HepG2 (cell line): ENCODE results near the gene SLC45A3. TPM values are rescaled to one million over a fixed set of nuclear protein-coding genes. Genes with fewer than 3 reads are reported as not detected.
A peak's percentile ranks its signal among the peaks of the same experiment; 100 is the strongest.

Experiments used
- AHR ChIP-seq: IDR thresholded peaks from 2 replicates; pipeline ENCODE4 v1.6.1; 2018; ENCODE audit warnings: missing genetic modification reagents, missing compliant biosample characterization
- HIC2 ChIP-seq: sonication (generic); formaldehyde crosslinking; IDR thresholded peaks from 2 replicates; pipeline ENCODE4 v1.9.0; 2022; ENCODE audit warnings: low read depth, missing genetic modification reagents
- HNRNPUL1 ChIP-seq: fragments of 200-400 bp; formaldehyde crosslinking; IDR thresholded peaks from 2 replicates; pipeline ENCODE4 v1.6.1; 2017; ENCODE audit warnings: low read depth, mild to moderate bottlenecking, low read length, moderate library complexity
- KAT2B ChIP-seq: fragments of 150-350 bp; IDR thresholded peaks from 2 replicates; pipeline ENCODE4 v1.6.1; 2014; ENCODE audit warnings: low read depth, low read length, borderline replicate concordance
- MYNN ChIP-seq: sonication (generic); formaldehyde crosslinking; IDR thresholded peaks from 2 replicates; pipeline ENCODE4 v1.4.0; 2020; ENCODE audit warnings: mild to moderate bottlenecking, low read depth, missing genetic modification reagents
- RARG ChIP-seq: sonication (generic); formaldehyde crosslinking; IDR thresholded peaks from 2 replicates; pipeline ENCODE4 v1.4.0; 2020; ENCODE audit warnings: low read depth, mild to moderate bottlenecking, missing genetic modification reagents
- REPIN1 ChIP-seq: sonication (generic); formaldehyde crosslinking; IDR thresholded peaks from 2 replicates; pipeline ENCODE4 v1.8.0; 2022; ENCODE audit warnings: missing genetic modification reagents, low read depth, mild to moderate bottlenecking, borderline replicate concordance
- SNRNP70 ChIP-seq: fragments of 200-400 bp; formaldehyde crosslinking; IDR thresholded peaks from 2 replicates; pipeline ENCODE4 v1.6.1; 2017; ENCODE audit warnings: mild to moderate bottlenecking, low read depth, low read length, moderate library complexity
- SP5 ChIP-seq: IDR thresholded peaks from 2 replicates; pipeline ENCODE4 v1.6.1; 2016; ENCODE audit warnings: low read depth, borderline replicate concordance
- TERF1 ChIP-seq: sonication (generic); formaldehyde crosslinking; IDR thresholded peaks from 2 replicates; pipeline ENCODE4 v1.8.0; 2022; ENCODE audit warnings: mild to moderate bottlenecking, missing genetic modification reagents, moderate library complexity
- UBTF ChIP-seq: sonication (generic); formaldehyde crosslinking; IDR thresholded peaks from 2 replicates; pipeline ENCODE4 v1.4.0; 2020; ENCODE audit warnings: mild to moderate bottlenecking, missing genetic modification reagents
- XBP1 ChIP-seq: sonication (generic); formaldehyde crosslinking; IDR thresholded peaks from 2 replicates; pipeline ENCODE4 v1.5.0; 2020; ENCODE audit warnings: missing genetic modification reagents
- ZHX2 ChIP-seq, 2 experiments: sonication (generic) in 1 of 2; formaldehyde crosslinking in 1 of 2; IDR thresholded peaks; 2 replicates each; pipeline versions ENCODE4 v1.6.1 to v1.9.0; 2014 to 2022; ENCODE audit warnings: antibody characterized with exemption in 1 of 2, borderline replicate concordance in 1 of 2, inconsistent platforms in 1 of 2, low read depth in 1 of 2, missing genetic modification reagents in 1 of 2
- ZNF24 ChIP-seq: fragments of 450-650 bp; IDR thresholded peaks from 2 replicates; pipeline ENCODE4 v1.6.1; 2017; ENCODE audit warnings: antibody characterized with exemption, mild to moderate bottlenecking
- ZNF317 ChIP-seq: sonication (generic); formaldehyde crosslinking; IDR thresholded peaks from 2 replicates; pipeline ENCODE4 v1.5.0; 2020; ENCODE audit warnings: mild to moderate bottlenecking, missing genetic modification reagents
- ZNF776 ChIP-seq: sonication (generic); formaldehyde crosslinking; IDR thresholded peaks from 2 replicates; pipeline ENCODE4 v1.4.0; 2020; ENCODE audit warnings: mild to moderate bottlenecking, missing genetic modification reagents
- polyA plus RNA-seq, 8 experiments: library from polyadenylated mRNA; depleted of rRNA in 3 of 8; stranded (reverse) in 7 of 8; unstranded in 1 of 8; fragments of >200 nt; fragmentation: Illumina TruSeq in 4 of 8; extraction: Trizol in 4 of 8; gene quantifications; 2 replicates each; pipeline versions ENCODE4 v1.2.1 to v1.2.3, GENCODE V29; 2011 to 2016; ENCODE audit warnings: low read depth in 4 of 8, missing spikeins in 1 of 8, mixed read lengths in 1 of 8; ENCODE audit not compliant: insufficient read depth in 1 of 8
- total RNA-seq, 5 experiments: library from RNA; depleted of rRNA; stranded (reverse); fragments of >200 nt; fragmentation: Illumina TruSeq; extraction: Trizol; gene quantifications; 2 replicates each; pipeline ENCODE4 v1.2.3, GENCODE V29; 2016; ENCODE audit warnings: low read depth in 1 of 5

Gene SLC45A3
- total and polyA plus RNA-seq, 2 of the 13 experiments (the other 11 are each of a cell fraction or from before 2014, with no cell fraction given): 3.4 to 4.1 TPM

- no peak for TF ChIP-seq HIC2 (CRISPR knock-in tag)
- TF ChIP-seq RARG (CRISPR knock-in tag): no peak
- TF ChIP-seq KAT2B: peak; percentile 6; the same call in 1 of the 2 replicates
- TF ChIP-seq ZNF24: no peak
- TF ChIP-seq UBTF (CRISPR knock-in tag): peak; percentile 82
- TF ChIP-seq SNRNP70: no peak
- TF ChIP-seq ZHX2 (IDR thresholded peaks at IDR 0.05; ENCODE audit: low read depth): 0 out of 2 replicates have a peak, but pooled peaks have one; percentile 31
- TF ChIP-seq ZHX2 (CRISPR knock-in tag; IDR thresholded peaks at IDR 0.05; ENCODE audit: borderline replicate concordance): 0 out of 2 replicates have a peak, but pooled peaks have one; percentile 24
- peak; percentile 66; the same call in 1 of the 2 replicates for TF ChIP-seq XBP1 (CRISPR knock-in tag)
- peak; percentile 69 for TF ChIP-seq SP5
- TF ChIP-seq MYNN (CRISPR knock-in tag): peak; percentile 35; the same call in 1 of the 2 replicates
- TF ChIP-seq ZNF776: no peak; the same call in 1 of the 2 replicates
- peak; percentile 34; the same call in 1 of the 2 replicates for TF ChIP-seq ZNF317 (CRISPR knock-in tag)
- TF ChIP-seq AHR (CRISPR knock-in tag): peak; percentile 62; the same call in 1 of the 2 replicates
- TF ChIP-seq REPIN1 (CRISPR knock-in tag): peak; percentile 76; the same call in 1 of the 2 replicates
- peak; percentile 48; the same call in 1 of the 2 replicates for TF ChIP-seq HNRNPUL1
- TF ChIP-seq TERF1 (CRISPR knock-in tag): no peak
These were observed 48.3 kb downstream of the SLC45A3 start, which contains the start of gene ELK4 (continued) for GRCh38 chr1:205631768-205632668.
